ENCODE measurements around the gene ABHD8. TPM values are rescaled to one million over a fixed set of nuclear protein-coding genes. Genes with fewer than 3 reads are reported as not detected.

ABHD8 gene
- total RNA-seq, 1 donor from 2014 or later = 4.6 TPM

DNA sequence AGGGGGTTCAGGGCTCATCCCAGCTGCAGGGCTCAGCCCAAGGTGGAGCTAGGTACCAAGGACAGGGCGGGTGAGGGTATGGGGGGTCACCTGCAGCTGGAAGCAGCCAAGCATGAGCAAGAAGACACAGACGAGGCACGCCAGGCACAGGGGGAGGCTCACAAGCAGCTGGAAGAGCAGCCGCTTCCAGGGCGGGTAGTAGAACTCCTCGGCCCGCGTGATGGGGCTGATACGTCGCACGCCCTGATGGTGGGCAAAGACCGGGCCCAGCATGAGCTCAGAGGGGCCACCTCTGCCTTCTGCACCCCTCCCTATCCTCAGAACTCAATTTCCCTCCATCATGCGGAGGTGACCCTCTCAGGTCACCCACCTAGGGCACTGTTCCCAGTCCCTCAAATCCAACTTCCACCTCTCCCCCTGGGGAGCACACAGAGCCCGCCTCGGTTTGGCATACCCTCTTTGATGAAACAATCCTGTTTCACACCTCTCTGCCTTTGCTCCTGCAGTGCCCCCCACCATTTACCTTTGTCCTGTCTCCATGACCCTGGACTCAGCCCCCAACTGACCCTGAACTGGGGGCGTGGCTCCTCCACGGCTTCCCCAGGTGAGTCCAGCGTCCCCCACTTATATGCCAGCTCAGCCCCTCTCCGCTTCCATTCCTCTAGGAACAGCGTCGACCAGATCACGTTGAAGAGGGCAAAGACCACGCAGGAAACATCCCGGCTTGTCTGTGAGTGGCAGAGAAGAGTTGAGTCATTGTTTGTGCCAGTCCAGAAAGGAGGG is 27.2 kb upstream of the ABHD8 start:
- H3K9me3 ChIP-seq (ENCODE audit: low read depth) = no peaks in the 10 kb centered on the region
- H3K79me2 ChIP-seq (ENCODE audit: low read depth) = peaks cover 5% of the 10 kb centered on the region
- peaks cover 71% of the 10 kb centered on the region for H3F3A ChIP-seq (ENCODE audit: low read depth)
- TF ChIP-seq, protein P1, sequence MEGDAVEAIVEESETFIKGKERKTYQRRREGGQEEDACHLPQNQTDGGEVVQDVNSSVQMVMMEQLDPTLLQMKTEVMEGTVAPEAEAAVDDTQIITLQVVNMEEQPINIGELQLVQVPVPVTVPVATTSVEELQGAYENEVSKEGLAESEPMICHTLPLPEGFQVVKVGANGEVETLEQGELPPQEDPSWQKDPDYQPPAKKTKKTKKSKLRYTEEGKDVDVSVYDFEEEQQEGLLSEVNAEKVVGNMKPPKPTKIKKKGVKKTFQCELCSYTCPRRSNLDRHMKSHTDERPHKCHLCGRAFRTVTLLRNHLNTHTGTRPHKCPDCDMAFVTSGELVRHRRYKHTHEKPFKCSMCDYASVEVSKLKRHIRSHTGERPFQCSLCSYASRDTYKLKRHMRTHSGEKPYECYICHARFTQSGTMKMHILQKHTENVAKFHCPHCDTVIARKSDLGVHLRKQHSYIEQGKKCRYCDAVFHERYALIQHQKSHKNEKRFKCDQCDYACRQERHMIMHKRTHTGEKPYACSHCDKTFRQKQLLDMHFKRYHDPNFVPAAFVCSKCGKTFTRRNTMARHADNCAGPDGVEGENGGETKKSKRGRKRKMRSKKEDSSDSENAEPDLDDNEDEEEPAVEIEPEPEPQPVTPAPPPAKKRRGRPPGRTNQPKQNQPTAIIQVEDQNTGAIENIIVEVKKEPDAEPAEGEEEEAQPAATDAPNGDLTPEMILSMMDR (IDR thresholded peaks at IDR 0.05) = no peak
- TF ChIP-seq EZH2phosphoT487 (IDR thresholded peaks at IDR 0.05) (no peak), EZH2 (IDR thresholded peaks at IDR 0.05) (no peak)
- peaks cover 22% of the 10 kb centered on the region for H3K4me1 Mint-ChIP-seq
- H2AFZ ChIP-seq (replicated peaks) = no peak overlapping the region
- peak overlapping the region; percentile 60 for H3K4me3 Mint-ChIP-seq
- peaks cover 8% of the 10 kb centered on the region for H4K20me1 ChIP-seq (ENCODE audit: low read depth)
- no peak overlapping the region for H3K27ac ChIP-seq
- peaks cover 9% of the 10 kb centered on the region for H3K27me3 Mint-ChIP-seq (ENCODE audit: insufficient read depth, low read depth)
- H3K27ac Mint-ChIP-seq = no peak overlapping the region
- H3K4me3 ChIP-seq = no peak overlapping the region
- H3K9me3 Mint-ChIP-seq = no peaks in the 10 kb centered on the region
- H3K36me3 ChIP-seq = no peaks in the 10 kb centered on the region
- H3K4me2 ChIP-seq = no peak overlapping the region
- H3K36me3 Mint-ChIP-seq = peaks cover 16% of the 10 kb centered on the region
- H3K27me3 ChIP-seq = peaks cover 17% of the 10 kb centered on the region
- H3K4me1 ChIP-seq = peaks cover 18% of the 10 kb centered on the region
- no peak overlapping the region for H3K9ac ChIP-seq
- DNase-seq (ENCODE audit: low spot score) = no peak

DNA sequence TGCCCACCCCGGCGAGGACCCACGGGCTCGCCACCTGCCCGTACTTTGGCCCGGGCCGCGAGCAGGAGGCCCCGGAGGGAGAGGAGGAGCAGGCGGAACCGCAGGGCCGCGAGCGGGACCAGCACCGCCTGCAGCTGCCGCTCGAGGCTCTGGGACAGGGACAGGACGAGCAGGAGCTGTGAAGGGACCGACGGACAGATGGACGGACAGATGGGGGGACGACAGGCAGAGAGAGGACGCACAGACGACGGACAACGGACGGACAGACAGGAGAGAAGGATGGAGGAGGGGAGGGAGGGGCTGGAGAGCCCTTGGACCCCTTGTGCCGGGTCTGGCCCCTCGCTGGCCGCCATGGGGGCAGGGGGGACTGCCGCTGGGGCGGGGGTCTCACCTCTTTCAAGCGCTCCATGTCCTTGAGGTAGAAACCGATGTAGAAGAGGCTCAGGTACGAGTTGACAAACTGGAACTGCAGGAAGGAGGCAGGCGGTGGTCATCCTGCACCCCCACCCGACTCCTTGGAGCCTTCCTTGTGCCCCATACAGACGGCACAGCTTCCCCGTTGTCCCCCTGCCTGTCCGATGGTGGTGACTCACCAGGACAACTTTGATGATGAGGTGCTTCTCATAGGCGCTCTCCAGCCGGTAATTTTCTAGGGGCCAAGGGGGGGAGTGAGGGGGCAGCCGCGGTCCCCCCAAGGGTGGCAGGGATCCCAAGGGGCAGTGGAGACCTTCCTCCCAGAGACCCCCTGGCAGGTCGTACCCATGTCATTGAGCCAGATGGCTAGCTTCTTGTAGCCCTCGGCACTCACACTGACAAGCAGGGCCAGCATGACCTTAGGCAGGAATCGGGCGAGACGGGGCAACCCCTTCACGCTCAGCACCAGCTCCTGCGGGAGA is 26.4 kb upstream of the ABHD8 start:
- Mint-ChIP-seq H3K9me3 (no peaks in the 10 kb centered on the region), H3K27me3 (ENCODE audit: insufficient read depth, low read depth) (peaks cover 9% of the 10 kb centered on the region), H3K4me1 (peaks cover 15% of the 10 kb centered on the region), H3K4me3 (peak overlapping the region; percentile 38), H3K27ac (no peak overlapping the region), H3K36me3 (peaks cover 16% of the 10 kb centered on the region)
- Histone ChIP-seq H3K9me3 (ENCODE audit: low read depth) (no peaks in the 10 kb centered on the region), H3K4me3 (no peak overlapping the region), H3F3A (ENCODE audit: low read depth) (peaks cover 66% of the 10 kb centered on the region), H3K27me3 (peaks cover 17% of the 10 kb centered on the region), H2AFZ (replicated peaks) (no peak overlapping the region), H3K27ac (no peak overlapping the region), H3K36me3 (no peaks in the 10 kb centered on the region), H4K20me1 (ENCODE audit: low read depth) (peaks cover 8% of the 10 kb centered on the region), H3K4me2 (peak overlapping the region; percentile 78), H3K9ac (no peak overlapping the region), H3K79me2 (ENCODE audit: low read depth) (peaks cover 5% of the 10 kb centered on the region), H3K4me1 (peaks cover 18% of the 10 kb centered on the region)
- TF ChIP-seq EZH2 (IDR thresholded peaks at IDR 0.05) = no peak
- TF ChIP-seq EZH2phosphoT487 (IDR thresholded peaks at IDR 0.05) = no peak
- TF ChIP-seq, protein P1 (IDR thresholded peaks at IDR 0.05) = no peak
- no peak for DNase-seq (ENCODE audit: low spot score)

DNA sequence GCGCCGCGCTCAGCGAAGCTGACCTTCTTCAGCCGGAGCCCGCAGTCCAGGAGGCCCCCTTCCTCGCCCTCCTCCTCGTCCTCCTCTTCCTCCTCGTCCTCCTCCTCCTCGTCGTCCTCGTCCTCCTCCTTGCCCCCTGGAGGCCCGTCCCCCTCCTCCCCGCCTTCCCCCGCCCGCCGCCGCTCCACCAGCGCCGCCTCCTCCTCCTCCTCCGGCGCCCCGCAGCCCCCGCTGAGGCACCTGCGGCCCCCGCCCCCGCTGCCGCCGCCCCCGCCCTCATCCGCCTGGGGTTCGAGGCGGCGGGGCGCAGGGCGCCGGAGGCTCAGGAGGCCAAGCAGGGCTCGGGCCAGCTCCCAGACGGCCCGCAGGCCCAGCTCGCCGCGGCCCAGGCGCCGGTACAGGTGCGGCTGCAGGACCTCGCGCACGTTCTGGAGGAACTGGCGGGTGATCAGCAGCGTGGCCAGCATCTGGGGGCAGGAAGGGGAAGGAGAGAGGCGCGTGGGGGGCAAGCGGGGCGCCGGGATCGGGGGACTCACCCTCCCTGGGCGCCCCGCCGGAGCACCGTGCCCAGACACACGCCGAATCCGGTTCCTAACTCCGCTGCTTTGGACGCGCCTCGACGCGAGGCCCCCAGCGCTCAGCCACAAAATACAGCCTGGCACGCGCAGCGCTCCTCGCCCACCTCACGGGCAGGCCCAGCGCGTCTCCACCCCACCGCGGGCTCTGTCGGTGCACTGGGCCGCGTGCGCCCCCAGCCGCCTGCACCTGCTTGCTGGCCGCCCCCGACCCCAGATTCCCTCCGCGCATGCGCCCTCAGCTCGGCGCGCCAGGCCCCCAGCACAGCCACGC is 25.5 kb upstream of the ABHD8 start:
- H3K27ac ChIP-seq = no peak overlapping the region
- H3K4me1 Mint-ChIP-seq = peaks cover 12% of the 10 kb centered on the region
- no peak overlapping the region for H3K9ac ChIP-seq

More for the DNA sequence above, 25.5 kb upstream of the ABHD8 start:
- Histone ChIP-seq H3K27me3 (peaks cover 17% of the 10 kb centered on the region), H3K36me3 (no peaks in the 10 kb centered on the region), H3F3A (ENCODE audit: low read depth) (peaks cover 59% of the 10 kb centered on the region), H3K4me2 (peak overlapping the region; percentile 78), H3K79me2 (ENCODE audit: low read depth) (peaks cover 2% of the 10 kb centered on the region), H2AFZ (replicated peaks) (no peak overlapping the region), H3K4me3 (peak overlapping the region; percentile 51), H3K4me1 (peaks cover 18% of the 10 kb centered on the region), H4K20me1 (ENCODE audit: low read depth) (peaks cover 11% of the 10 kb centered on the region), H3K9me3 (ENCODE audit: low read depth) (no peaks in the 10 kb centered on the region)
- H3K9me3 Mint-ChIP-seq = no peaks in the 10 kb centered on the region
- no peak overlapping the region for H3K4me3 Mint-ChIP-seq
- H3K27ac Mint-ChIP-seq = no peak overlapping the region
- H3K27me3 Mint-ChIP-seq (ENCODE audit: insufficient read depth, low read depth) = peaks cover 7% of the 10 kb centered on the region
- no peak for TF ChIP-seq EZH2phosphoT487 (IDR thresholded peaks at IDR 0.05)
- TF ChIP-seq, protein P1 (IDR thresholded peaks at IDR 0.05) = no peak
- TF ChIP-seq EZH2 (IDR thresholded peaks at IDR 0.05) = no peak
- peak; percentile 60 for DNase-seq (ENCODE audit: low spot score)
- peaks cover 14% of the 10 kb centered on the region for H3K36me3 Mint-ChIP-seq
